Muscle of leg (tissue), 11 donors: Measurements from ENCODE around the gene CALHM3. TPM values are rescaled to one million over a fixed set of nuclear protein-coding genes. Genes with fewer than 3 reads are reported as not detected.

ENCODE experiments used
- DNase-seq: peaks from one replicate; pipeline ENCODE4 v3.0.0; 2013
- H3K27ac ChIP-seq: one replicate; pipeline ENCODE4 v1.5.1; 2013; ENCODE audit warnings: mild to moderate bottlenecking, low read length, control low read depth
- H3K27me3 ChIP-seq: one replicate; pipeline ENCODE4 v1.6.1; 2013; ENCODE audit warnings: low read length; ENCODE audit not compliant: control insufficient read depth, insufficient read depth
- H3K36me3 ChIP-seq: one replicate; pipeline ENCODE4 v1.6.1; 2013; ENCODE audit warnings: low read length; ENCODE audit not compliant: control insufficient read depth, insufficient read depth
- H3K4me1 ChIP-seq: one replicate; pipeline ENCODE4 v1.6.1; 2013; ENCODE audit warnings: low read length; ENCODE audit not compliant: control insufficient read depth, insufficient read depth
- H3K4me3 ChIP-seq: one replicate; pipeline ENCODE4 v1.5.1; 2013; ENCODE audit warnings: low read length, control low read depth
- H3K9me3 ChIP-seq: replicated peaks from 2 replicates; pipeline ENCODE4 v1.6.1; 2013; ENCODE audit warnings: low read depth, low read length; ENCODE audit not compliant: control insufficient read depth
- WGBS: methylation state at CpG from one replicate; pipeline ENCODE4 v1.1.5; 2013; ENCODE audit warnings: missing lambda C conversion rate; ENCODE audit not compliant: insufficient coverage; 5-methylcytosine and 5-hydroxymethylcytosine counted together
- polyA plus RNA-seq, 8 donors: library from polyadenylated mRNA; unstranded; fragments of 120-200 nt; gene quantifications; one replicate each; pipeline versions ENCODE4 v1.2.1 to v1.2.3, GENCODE V29; 2013; ENCODE audit warnings: inconsistent platforms in 1 of 8, low replicate concordance in 1 of 8; ENCODE audit not compliant: insufficient read length in 8 of 8, insufficient read depth in 1 of 8
- total RNA-seq: library from RNA; stranded (reverse); fragments of 120-200 nt; gene quantifications from one replicate; pipeline ENCODE4 v1.2.4, GENCODE V29; 2013

The CALHM3 gene
- total and polyA plus RNA-seq, 9 donors = 0.13 TPM; not detected in 8

- WGBS = 80% methylated on average over 11 of the region's 12 CpGs
- Histone ChIP-seq H3K4me3 (no peak overlapping the region), H3K27me3 (no peaks in the 10 kb centered on the region), H3K27ac (no peak overlapping the region), H3K4me1 (peaks cover 48% of the 10 kb centered on the region), H3K36me3 (peaks cover 43% of the 10 kb centered on the region), H3K9me3 (no peaks in the 10 kb centered on the region)
- DNase-seq = no peak
These were observed 28.8 kb downstream of the CALHM3 start for GRCh38 chr10:103450201-103450695.

GRCh38 chr10:103449208-103450144 is 29.6 kb downstream of the CALHM3 start:
- WGBS = 81% methylated on average over 33 of the region's 34 CpGs
- Histone ChIP-seq H3K27me3 (no peaks in the 10 kb centered on the region), H3K36me3 (peaks cover 51% of the 10 kb centered on the region), H3K4me3 (no peak overlapping the region), H3K27ac (no peak overlapping the region), H3K4me1 (peaks cover 49% of the 10 kb centered on the region), H3K9me3 (no peaks in the 10 kb centered on the region)
- DNase-seq = no peak

GRCh38 chr10:103448746-103449145 is 30.3 kb downstream of the CALHM3 start:
- Histone ChIP-seq H3K4me3 (no peak overlapping the region), H3K4me1 (peaks cover 55% of the 10 kb centered on the region), H3K27ac (no peak overlapping the region), H3K27me3 (no peaks in the 10 kb centered on the region), H3K9me3 (no peaks in the 10 kb centered on the region), H3K36me3 (peaks cover 58% of the 10 kb centered on the region)
- peak; percentile 75 for DNase-seq
- 20% methylated on average over 1 of the region's 1 CpG for WGBS

- Histone ChIP-seq H3K27ac (no peak overlapping the region), H3K4me3 (no peak overlapping the region), H3K4me1 (peaks cover 50% of the 10 kb centered on the region), H3K9me3 (no peaks in the 10 kb centered on the region), H3K36me3 (peaks cover 74% of the 10 kb centered on the region), H3K27me3 (no peaks in the 10 kb centered on the region)
- 95% methylated on average over 21 of the region's 23 CpGs for WGBS
- DNase-seq = no peak
These were observed 31.9 kb downstream of the CALHM3 start for GRCh38 chr10:103447187-103447586.

- no peaks in the 10 kb centered on the region for H3K27me3 ChIP-seq
- H3K36me3 ChIP-seq = peaks cover 83% of the 10 kb centered on the region
- DNase-seq = peak; percentile 38
- peak overlapping the region; percentile 13 for H3K27ac ChIP-seq
- 60% methylated on average over 7 of the region's 12 CpGs for WGBS
- H3K4me3 ChIP-seq = no peak overlapping the region
- peaks cover 45% of the 10 kb centered on the region for H3K4me1 ChIP-seq
- no peaks in the 10 kb centered on the region for H3K9me3 ChIP-seq
These were observed 33.1 kb downstream of the CALHM3 start for GRCh38 chr10:103445767-103446567.

GRCh38 chr10:103445366-103445765 is 33.7 kb downstream of the CALHM3 start:
- WGBS = 77% methylated on average over 6 of the region's 9 CpGs
- Histone ChIP-seq H3K27me3 (no peaks in the 10 kb centered on the region), H3K36me3 (peaks cover 89% of the 10 kb centered on the region), H3K9me3 (no peaks in the 10 kb centered on the region), H3K27ac (no peak overlapping the region), H3K4me3 (no peak overlapping the region), H3K4me1 (peaks cover 39% of the 10 kb centered on the region)
- DNase-seq = no peak

- peaks cover 30% of the 10 kb centered on the region for H3K4me1 ChIP-seq
- H3K4me3 ChIP-seq = no peak overlapping the region
- no peak overlapping the region for H3K27ac ChIP-seq
- DNase-seq = no peak
- 71% methylated on average over 10 of the region's 10 CpGs for WGBS
- H3K9me3 ChIP-seq = no peaks in the 10 kb centered on the region
- no peaks in the 10 kb centered on the region for H3K27me3 ChIP-seq
- peaks cover 91% of the 10 kb centered on the region for H3K36me3 ChIP-seq
These were observed 34.6 kb downstream of the CALHM3 start for GRCh38 chr10:103444478-103444877.

GRCh38 chr10:103443475-103444185 is 35.4 kb downstream of the CALHM3 start:
- WGBS = 83% methylated on average over 15 of the region's 23 CpGs
- DNase-seq = no peak

GRCh38 chr10:103442031-103442461 is 37.0 kb downstream of the CALHM3 start:
- Histone ChIP-seq H3K36me3 (peaks cover 94% of the 10 kb centered on the region), H3K9me3 (no peaks in the 10 kb centered on the region), H3K4me1 (peaks cover 26% of the 10 kb centered on the region), H3K27me3 (no peaks in the 10 kb centered on the region), H3K4me3 (no peak overlapping the region), H3K27ac (no peak overlapping the region)
- 43% methylated on average over 11 of the region's 13 CpGs for WGBS
- DNase-seq = peak; percentile 54

More at GRCh38 chr10:103443475-103444185, 35.4 kb downstream of the CALHM3 start:
- no peaks in the 10 kb centered on the region for H3K9me3 ChIP-seq
- no peak overlapping the region for H3K27ac ChIP-seq
- H3K4me1 ChIP-seq = peaks cover 26% of the 10 kb centered on the region
- H3K27me3 ChIP-seq = no peaks in the 10 kb centered on the region
- peaks cover 91% of the 10 kb centered on the region for H3K36me3 ChIP-seq
- no peak overlapping the region for H3K4me3 ChIP-seq
